Eye (tissue), 1 donor: ENCODE measurements around the gene IMMT.
"Not testable (repeated sequence)": the region's sequence is repeated elsewhere in the genome, so short reads cannot be mapped to it uniquely, and the experiment has no call there.

Source experiments
- DNase-seq: peaks from one replicate; pipeline ENCODE4 v3.0.0-alpha.2; 2015

Gene IMMT

DNA sequence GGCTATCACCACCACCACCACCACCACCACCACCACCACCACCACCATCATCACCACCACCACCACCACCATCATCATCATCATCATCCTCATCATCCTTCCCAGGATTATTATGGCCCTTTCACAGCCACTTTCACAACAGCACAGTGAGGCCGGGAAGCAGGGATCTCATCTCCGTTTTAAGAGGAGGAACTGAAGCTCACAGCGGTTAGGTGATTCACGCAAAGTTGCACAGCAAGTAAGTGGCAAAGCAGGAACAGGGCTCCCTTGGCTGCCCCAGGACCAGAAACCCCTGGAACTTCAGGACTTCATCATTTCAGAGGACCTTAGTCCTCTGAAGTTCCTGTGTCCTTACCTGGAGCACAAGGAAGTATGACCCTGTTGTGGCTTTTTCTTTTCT lies 30.8 kb upstream of the IMMT start:
- DNase-seq, result no peak

DNA sequence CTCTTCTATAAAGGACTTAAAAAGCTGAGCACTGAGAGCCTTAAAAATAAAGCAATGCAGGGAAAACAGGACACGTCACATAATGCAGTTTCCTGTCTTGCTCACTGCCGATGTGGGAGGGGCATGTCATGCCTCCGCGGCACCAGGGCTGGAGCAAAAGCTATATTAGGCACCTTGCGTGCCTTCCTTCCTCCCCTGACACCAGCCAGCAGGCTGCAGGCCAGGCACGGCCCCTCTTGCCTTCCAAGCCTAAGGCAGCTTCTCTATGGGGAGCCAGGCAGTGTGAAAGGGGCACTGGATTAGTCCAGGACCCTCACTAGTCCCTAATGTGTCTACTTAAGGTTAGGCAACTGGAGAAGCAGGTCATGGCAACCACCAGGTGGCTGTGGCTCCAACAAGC lies 30.3 kb upstream of the IMMT start:
- no peak for DNase-seq

DNA sequence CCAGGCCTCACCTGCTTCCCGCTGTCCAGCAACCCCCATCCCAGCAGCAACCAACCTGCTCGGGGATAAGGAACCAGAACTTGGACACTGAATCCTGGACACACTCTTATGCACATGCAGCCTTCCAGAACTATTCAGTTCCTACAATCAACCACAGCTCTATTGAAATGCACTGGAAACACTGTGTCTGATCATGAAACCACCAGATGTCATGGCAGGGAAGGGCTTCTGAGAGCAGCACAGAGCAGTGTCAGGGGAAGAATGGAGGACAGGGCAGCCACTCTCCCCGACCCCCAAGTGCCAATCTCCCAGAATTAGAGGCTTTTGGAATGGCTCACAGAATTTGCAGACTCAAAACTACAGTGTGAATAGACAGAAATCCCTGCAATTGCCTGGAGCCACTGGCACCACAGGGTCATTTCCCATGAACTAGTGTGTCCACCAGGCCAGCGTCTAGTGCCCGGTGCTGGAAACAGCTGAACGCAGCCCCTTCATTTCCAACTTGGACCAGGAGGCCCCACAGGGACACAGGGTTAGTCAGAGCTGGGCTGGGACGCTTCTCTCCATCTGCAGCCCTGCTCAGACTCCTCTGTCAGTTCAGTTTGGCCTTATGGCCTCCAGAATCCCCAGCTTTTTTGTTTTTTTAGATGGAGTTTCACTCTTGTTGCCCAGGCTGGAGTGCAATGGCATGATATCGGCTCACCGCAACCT lies 29.5 kb upstream of the IMMT start:
- DNase-seq, result no peak

DNA sequence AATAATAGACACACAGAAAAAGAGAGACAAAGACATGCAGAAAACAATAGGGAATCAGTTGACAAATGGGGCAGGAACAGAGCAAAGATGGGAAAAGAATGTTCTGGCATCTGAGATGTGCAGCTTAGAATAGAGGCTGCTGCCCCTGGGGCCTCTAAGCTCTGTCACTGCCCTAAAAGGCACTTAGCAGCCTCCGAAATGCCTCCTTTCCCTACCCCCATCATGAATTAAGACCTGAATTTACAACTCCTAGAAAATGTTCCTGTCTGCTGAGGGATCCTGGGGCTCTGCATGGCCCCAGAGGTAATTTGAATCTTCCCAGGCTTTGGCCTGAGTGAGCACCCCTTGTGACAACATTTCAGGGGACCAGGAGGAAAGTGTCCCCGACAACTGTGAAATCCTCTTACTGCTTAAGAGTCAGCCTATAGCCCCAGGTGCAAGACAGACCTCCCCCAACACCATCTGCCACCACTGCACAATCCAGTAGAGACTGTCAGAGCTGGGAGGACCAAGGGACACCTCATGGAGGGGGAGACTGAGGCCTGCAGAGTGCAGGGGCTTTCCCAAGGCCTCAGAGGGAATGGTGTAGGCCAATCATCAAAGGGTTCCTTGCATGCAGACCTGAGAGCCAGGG lies 28.8 kb upstream of the IMMT start:
- DNase-seq, result peak; percentile 64

DNA sequence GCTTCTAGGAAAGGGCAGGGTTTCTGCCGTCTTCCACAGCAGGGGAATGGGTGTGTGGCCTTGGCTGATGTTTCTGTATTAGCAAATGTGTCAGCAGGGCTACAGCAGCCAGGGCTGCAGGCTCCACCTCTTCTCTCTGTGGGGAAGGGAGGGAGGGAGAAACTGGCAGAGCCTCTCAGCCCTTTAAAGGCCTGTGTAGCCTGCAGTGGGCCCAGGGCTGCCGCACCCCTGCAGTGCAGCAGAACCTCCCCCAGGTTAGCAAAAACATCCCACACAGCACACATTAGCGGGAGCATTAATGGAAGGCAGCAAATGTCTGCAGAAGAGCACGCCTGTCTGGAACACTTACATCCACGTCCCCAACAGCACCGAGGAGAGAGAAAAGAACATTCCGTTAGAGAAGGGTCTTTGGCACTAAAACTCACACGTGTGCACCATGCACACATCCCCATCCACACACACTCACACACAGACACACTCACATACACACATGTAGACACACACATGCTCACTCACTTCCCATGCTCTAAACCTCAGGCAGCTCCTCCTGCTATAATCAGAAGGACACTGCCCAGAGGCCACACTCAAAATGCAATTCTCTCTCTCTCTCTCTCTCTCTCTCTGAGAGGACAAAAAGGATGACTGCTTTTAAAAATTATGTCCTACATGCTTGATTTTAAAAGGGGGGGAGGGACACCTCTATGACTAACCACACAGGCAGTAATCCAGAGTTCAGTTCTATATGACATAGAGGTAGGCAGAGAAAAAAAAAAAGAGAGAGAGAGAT lies 28.1 kb upstream of the IMMT start:
- DNase-seq, result peak; percentile 77

DNA sequence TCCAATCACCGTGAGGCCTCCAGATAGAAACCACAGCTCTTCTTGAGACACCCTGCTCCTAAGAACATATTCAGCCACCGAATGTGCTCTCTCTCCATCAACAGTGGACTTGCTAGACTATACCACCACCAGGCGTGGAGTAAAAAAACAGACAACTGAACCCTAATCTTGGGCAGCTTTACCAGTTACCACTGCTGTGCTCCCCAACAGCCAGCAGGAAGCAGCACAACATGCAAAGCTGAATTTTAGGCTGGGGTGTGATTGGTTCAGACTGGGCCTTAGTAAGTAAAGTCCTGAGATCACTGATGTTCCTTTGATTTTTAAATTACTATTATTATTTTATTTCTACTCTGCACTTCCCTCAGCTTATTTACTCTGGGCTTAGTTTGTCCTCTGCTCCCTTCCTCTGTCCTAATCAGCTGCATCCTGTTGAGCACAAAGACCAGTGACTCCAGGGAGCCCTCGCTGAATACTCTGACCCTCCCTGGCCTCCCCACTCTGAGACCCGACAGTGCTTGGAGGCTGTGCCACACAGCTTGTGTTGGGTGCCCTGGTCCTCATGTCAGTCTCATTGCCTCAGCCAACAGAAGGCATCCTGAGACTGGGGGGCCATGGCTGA lies 25.9 kb upstream of the IMMT start:
- DNase-seq, result peak; percentile 82

DNA sequence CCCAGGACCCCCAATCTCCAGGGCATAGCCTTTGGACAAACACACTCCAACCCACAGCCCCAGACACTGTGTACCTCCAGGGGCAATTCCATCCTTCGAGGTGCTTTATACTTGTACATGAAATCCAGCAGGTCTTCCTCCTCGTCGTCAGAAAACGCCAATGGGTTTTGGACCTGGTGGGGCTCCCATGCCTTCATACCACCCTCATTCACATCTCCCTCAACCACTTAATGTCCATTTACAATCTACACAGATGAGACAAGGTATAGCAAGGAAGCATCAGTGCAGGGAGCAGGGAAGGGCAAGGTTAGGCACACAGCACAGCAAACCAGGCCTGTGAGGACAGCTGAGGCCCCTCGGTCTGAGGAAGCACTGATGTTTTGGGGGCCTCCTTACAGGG lies 24.6 kb upstream of the IMMT start:
- no peak for DNase-seq

DNA sequence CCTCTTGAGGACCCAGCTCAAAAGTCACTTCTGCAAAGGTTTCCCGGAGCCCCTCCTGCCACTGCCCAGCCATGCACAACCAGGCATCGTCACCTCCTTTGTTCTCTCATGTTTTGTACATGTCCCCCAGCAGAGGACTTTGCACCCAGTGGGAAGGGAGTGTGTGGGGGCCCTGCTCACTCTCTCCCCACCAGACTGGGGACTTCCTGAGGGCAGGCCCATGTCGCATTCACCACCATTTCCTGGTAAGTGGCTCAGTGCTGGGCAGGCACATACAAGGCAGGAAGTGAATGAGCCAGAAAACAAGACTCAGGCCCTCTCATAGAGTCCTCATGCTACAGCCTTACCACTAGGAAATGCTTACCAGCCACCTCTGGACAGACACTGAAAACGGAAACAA lies 22.9 kb upstream of the IMMT start:
- no peak for DNase-seq

DNA sequence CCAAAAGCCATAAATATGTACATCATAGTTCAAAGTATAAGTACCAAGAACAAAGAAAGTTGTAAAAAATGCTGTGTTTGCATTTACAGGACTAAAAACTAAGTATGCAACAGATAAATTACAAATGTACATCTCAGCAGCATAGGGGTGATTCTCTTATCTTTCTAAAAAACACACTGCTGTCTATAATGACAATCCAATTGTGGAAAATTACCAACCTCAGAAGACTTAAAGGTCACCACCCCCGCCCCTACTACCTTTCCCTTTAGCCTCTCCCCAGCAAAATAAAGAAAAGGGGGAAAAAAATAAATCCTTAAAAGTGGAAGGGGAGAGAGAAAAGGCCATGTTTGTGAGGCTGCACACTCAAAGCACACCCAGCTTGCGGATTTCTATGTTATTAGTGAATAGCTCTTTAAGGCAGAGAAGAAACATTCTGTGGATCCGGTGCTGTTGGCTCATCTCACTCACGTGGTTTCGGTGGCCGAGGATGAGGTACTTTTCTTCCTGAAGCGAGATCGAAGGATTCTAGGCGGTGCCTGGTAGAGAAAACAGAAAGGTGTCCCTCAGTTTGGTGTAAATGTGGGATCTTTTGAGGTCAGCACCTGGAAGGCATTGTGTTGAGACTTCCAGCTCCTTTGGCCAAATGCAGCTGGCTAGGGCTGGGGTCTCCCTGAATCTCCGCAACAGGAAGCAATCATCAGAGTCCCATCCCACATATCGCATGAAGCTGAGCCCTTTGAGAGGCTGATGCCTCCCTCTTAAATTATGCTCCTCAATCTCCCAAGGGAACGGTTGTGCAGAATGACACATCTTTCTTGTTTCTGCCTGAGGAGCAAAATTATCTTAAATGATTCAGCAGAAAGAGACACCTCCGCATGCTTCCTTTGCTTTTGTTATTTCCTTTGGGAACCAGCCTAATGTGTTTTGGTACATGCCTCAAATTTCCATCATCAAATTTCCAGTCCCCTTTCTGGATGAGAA lies 21.6 kb upstream of the IMMT start:
- no peak for DNase-seq

DNA sequence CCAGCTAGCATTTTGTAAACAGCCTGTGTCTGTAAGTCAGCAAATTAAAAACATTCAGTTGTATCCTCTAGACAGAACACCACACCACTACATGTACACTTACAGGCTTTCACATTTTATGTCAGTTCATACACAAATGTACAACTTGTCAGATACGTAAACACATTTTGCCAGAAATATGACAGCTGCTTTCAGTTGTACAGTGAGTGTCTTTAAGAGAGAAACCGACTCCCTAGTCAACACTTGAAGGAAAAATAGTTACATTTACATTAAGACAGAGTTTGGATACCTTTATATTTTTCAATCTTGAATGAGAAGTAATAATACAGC lies 19.2 kb upstream of the IMMT start:
- DNase-seq, result no peak

DNA sequence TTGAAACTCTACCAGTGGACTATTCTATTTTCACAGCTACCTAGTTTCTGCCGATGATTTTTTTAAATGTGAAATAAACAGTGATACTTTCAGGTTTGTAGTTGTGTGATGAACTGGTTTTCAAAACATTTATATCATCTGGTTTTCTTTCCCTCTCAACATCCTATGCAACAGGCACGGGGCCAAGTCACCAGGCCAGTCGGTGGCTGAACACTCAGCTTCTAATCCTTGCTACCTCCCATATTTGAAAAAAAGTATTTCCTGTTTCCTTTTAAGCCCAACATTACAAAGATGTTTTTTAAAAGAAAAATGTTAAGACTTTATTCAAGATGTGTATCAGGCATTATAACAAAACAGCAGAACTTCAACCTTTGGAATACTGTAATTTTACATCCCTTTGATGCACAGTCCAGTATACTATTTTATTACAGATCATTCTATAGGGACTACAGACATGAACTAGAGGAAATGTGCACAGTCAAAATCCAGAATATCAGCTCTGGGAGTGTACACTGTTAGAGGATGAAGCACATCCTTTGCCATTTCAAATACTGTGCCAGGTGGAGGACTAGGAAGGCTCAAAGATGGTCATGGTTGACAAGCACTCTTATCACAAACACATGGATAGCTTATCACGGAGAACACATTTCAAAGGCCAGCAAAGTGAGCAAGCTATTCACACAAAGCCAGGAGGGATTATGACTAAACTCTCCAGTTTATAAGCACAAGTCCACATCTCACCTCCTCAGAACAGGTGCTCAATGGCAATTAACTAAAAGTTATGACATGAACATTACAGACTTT lies 18.6 kb upstream of the IMMT start:
- no peak for DNase-seq

DNA sequence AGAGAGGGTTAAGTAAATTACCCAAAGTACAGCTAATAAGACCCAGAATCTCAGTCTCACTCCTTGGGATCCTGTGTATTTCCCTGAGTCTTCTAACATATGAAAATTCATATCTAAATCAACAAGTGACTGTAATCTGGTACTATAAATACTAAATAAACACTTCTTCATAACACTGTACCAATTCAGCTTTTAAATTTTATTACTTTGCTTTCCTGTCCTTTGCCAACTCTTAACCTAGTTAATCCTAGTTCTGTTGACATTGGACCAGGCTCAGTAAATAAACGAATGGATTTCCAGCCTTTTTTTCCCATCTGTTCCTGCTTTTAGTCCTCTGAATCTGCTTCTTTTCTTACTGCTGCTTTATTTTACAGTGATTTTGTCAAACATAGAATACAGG lies 17.8 kb upstream of the IMMT start:
- DNase-seq, result no peak

DNA sequence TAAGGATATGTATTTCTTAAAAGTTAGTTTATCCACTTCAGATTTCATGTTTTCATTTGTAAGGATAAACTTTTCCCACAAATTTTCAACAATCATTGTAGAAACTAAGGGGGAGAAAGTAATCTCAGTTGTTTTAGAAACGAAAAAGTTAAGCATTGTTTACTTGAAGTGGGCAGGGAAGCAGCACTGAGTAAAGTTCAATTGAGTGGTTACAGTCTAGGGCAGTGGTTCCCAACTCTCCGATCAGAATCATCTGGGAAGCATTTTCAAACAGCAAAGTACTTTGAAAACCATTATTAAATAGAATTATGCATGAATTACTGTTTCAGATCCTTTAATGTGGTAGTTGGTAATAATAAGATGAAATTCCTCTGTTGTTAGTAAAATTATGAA lies 16.5 kb upstream of the IMMT start:
- no peak for DNase-seq

DNA sequence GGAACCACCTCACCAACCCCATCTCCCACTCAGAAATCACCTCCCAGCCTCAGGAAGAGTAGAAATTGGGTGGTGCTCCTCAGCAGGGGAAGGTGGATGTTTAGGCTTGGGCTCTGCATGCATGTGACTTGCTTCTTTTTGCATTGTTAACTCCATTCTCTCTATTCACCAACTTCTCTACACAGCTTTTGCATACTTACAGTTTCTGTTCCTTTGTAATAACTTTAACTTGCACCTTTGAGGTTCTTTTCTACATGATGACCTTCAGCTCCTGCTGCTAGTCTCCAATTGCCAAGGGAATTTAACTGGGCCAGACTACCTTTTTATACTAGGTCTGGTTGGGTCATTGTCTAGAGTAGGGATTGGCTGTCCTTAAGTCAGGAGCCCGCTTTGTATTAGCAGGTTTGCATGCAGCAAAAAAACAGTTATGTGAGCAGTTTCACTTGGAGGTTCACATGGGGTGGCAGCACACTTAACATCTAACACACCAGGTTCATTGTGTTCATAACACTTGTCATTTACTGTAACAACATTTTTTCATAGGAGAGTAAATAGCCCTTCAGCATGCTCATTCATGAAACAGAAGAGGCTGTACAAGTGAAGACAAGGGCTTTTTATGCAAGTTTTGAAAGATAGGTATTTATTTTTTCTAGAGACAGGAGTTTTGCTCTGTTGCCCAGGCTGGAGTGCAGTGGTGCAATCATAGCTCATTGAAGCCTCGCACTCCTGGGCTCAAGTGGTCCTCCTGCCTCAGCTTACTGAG lies 16.0 kb upstream of the IMMT start:
- DNase-seq, result no peak

DNA sequence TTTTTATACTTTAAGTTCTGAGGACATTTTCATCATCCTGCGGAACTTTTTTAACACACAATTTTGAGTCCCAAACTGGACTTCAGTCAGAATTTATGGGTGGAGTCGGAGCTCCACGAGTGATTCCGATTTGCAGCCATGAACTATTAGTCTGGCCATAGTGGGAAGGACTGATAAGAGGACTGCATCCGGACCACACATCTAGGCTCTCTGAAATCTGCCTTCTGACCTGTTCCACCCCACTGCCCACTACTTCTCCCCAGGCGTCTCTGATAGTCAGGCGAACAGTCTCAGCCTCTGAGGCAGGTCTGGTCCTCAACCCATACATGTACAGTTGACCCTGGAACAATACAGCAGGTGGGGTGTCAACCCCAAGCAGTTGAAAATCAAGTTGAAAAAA lies 9.2 kb upstream of the IMMT start:
- no peak for DNase-seq

DNA sequence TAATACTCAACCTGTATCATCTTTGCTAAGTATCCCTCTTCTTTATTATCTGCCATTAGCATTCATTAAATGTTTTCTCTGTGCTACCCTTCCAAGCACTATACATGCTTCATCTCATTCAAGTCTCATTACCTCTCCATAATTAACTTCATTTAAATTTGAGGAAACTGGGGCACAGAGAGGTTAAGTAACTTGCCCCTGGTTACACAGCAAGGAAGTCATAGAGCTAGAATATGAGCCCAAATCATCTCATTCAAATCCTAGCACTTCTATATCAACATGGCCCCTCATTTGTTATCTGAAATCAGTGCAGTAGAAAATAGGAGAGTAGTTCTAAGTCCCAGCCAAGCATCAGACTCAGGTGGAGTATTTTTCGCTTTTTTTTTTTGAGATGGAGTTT lies 8.4 kb upstream of the IMMT start:
- no peak for DNase-seq

DNA sequence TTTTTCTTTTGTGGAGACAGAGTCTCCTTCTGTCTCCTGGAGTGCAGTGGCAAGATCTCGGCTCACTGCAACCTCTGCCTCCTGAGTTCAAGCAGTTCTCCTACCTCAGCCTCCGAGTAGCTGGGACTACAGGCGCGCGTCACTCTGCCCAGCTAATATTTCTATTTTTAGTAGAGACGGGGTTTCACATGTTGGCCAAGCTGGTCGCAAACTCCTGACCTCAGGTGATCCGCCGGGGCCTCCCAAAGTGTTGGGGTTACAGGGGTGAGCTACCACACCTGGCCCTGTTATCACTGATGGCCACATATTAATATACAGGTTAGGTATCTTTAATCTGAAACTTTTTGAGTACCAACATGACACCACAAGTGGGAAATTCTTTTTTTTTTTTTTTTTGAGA lies 7.4 kb upstream of the IMMT start:
- DNase-seq, result no peak

DNA sequence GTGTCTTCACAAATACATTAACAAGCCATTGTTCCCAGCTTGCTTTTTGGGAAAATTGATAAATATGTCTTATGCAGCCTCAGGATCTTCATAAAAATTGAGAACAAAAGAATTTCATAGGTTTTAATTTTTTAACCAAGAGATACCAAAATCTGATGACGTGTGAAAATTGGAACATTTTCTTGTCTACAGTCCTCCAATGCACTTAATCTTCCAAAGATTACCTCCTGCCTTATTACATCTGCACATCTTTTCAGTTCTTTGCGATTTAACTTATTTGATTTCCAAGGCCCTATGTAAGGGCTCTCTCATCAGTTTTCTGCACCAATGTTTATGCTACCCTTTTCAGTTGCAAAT lies 7.1 kb upstream of the IMMT start:
- DNase-seq, result no peak

DNA sequence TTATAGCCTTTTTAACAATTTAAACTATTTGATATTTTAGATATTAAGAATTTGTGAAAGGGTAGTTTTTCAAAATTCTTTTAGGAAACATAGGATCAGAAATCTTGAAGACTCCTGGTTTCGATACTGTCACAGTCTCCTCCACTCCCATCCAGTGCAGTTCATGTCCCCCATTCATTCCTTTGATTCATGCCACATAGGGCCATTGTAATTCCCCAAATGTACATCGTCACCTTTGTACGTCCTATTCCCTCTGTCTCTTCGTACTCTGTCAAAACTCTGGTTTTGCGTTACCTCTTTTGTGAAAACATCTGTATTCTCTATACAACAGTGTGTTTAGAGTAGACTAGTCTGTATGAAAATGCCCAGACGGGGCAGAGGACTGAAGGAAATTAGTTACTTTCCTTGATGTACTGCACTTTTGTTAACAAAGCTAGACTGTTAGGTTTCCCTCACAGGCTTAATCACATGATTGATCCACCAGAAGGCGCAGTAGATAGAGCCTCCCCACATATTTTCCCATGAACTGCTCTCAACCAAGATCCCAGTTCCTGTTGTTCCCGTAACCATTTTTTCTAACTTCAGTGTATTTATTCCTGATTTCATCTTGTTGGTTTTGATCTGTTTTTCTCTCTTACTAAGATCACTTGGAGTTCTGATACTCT lies 6.5 kb upstream of the IMMT start:
- no peak for DNase-seq

DNA sequence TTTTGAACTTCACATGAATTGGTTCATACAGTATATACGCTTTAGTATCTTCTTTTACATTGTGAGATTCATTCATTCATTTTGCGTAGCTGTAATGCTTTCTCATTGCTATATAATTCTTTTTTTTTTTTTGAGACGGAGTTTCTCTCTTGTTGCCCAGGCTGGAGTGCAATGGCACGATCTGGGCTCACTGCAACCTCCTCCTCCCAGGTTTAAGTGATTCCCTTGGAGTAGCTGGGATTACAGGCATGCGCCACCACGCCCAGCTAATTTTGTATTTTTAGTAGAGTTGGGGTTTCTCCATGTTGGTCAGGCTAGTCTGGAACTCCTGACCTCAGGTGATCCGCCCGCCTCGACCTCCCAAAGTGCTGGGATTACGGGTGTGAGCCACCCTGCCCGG lies 5.3 kb upstream of the IMMT start:
- DNase-seq, result not testable (repeated sequence)

DNA sequence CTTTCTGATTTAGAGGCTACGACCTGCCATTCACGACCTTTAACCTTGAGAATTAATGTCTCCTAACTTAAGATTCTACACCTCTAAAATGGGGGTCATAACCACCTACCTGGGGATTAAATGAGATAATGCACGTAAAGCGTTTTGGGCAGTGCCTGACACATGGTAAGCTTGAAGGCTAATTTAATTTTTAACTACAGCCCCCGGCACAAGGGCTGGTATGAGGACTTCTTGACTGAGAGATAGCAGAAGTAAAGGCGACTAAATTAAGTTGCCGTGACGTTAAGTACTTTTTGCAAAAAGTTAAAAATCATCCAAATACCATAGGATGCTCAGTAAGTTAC lies 4.5 kb upstream of the IMMT start:
- no peak for DNase-seq
